ENCODE results near the gene MYLK.

DNA sequence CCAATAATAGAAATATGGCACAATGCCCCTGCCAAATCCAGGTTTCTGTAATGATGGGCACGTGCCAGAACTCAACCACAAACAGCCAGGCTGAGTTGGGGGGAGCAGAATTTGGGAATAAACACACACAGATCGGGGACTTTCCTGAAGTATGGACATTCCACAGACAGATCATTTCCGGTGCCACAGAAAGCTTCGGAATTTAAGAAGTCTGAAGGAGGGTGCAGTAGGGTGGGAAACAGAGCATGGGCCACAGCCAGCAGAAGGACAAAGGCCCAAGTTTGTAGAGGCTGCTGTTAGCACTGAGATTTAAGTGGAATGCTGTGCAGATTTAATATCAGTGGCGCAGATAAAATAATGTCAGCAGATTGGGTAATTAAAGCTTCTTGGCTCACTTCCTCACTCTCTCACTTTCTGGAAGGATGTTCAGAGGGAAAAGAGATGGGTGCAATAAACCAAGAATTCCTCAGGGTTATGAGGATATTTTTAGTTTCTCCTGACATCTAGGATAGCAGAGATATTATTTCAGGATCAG is 67.4 kb downstream of the MYLK start:
- TF ChIP-seq, protein P1, sequence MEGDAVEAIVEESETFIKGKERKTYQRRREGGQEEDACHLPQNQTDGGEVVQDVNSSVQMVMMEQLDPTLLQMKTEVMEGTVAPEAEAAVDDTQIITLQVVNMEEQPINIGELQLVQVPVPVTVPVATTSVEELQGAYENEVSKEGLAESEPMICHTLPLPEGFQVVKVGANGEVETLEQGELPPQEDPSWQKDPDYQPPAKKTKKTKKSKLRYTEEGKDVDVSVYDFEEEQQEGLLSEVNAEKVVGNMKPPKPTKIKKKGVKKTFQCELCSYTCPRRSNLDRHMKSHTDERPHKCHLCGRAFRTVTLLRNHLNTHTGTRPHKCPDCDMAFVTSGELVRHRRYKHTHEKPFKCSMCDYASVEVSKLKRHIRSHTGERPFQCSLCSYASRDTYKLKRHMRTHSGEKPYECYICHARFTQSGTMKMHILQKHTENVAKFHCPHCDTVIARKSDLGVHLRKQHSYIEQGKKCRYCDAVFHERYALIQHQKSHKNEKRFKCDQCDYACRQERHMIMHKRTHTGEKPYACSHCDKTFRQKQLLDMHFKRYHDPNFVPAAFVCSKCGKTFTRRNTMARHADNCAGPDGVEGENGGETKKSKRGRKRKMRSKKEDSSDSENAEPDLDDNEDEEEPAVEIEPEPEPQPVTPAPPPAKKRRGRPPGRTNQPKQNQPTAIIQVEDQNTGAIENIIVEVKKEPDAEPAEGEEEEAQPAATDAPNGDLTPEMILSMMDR (IDR thresholded peaks at IDR 0.05), result no peak
- TF ChIP-seq POLR2A (IDR thresholded peaks at IDR 0.05) (no peak), POLR2AphosphoS5 (IDR thresholded peaks at IDR 0.05) (no peak), EP300 (IDR thresholded peaks at IDR 0.05) (no peak)

All from suprapubic skin (tissue), 4 donors.